ENCODE data around the gene XAGE3. TPM values are rescaled to one million over a fixed set of nuclear protein-coding genes. Genes with fewer than 3 reads are reported as not detected.
A peak's percentile ranks its signal among the peaks of the same experiment; 100 is the strongest.
"Not testable (repeated sequence)": the region's sequence is repeated elsewhere in the genome, so short reads cannot be mapped to it uniquely, and the experiment has no call there.

XAGE3 gene
- total RNA-seq: not detected

- Histone ChIP-seq H3K27me3 (no peaks in the 10 kb centered on the region), H3K36me3 (no peaks in the 10 kb centered on the region), H3K4me1 (no peaks in the 10 kb centered on the region), H3K9me3 (no peaks in the 10 kb centered on the region), H3K4me3 (no peak within 1 kb of the TSS), H3K27ac (no peak within 1 kb of the TSS)
- DNase-seq (peak in 1 of 2 donors; percentile 22), ATAC-seq (ENCODE audit: low FRiP score in 2 of 2) (peak in 1 of 2 donors; percentile 51)
- 81 to 94% methylated on average over 25 to 35 of the region's 35 CpGs for WGBS, 2 donors
- TF ChIP-seq POLR2AphosphoS5 (IDR thresholded peaks at IDR 0.05): no peak
- no peak for TF ChIP-seq EP300 (IDR thresholded peaks at IDR 0.05)
- no peak for TF ChIP-seq POLR2A (IDR thresholded peaks at IDR 0.05)
- no peak for TF ChIP-seq CTCF (IDR thresholded peaks at IDR 0.05)
These were observed at the start of gene XAGE3 for GRCh38 chrX:52867610-52868348. XAGE3 (minus strand) TSS chrX:52868083; CDS start chrX:52867133, 950 bp downstream.

GRCh38 chrX:52914704-52915103 is 46.8 kb upstream of the XAGE3 start:
- not testable (repeated sequence) for ATAC-seq (ENCODE audit: low FRiP score in 2 of 2); H3K9me3 ChIP-seq; DNase-seq; H3K27ac ChIP-seq; H3K27me3 ChIP-seq; H3K4me3 ChIP-seq; H3K4me1 ChIP-seq; H3K36me3 ChIP-seq
- no CpG with 5 or more reads among the region's 3 CpGs for WGBS, 2 donors

GRCh38 chrX:52913681-52914080 is 45.8 kb upstream of the XAGE3 start:
- WGBS, 2 donors: no CpG with 5 or more reads among the region's 9 CpGs
- H3K27ac ChIP-seq; H3K4me3 ChIP-seq; H3K36me3 ChIP-seq; H3K4me1 ChIP-seq; ATAC-seq (ENCODE audit: low FRiP score in 2 of 2); DNase-seq; H3K9me3 ChIP-seq; H3K27me3 ChIP-seq: not testable (repeated sequence)

GRCh38 chrX:52909313-52909969 is 41.6 kb upstream of the XAGE3 start:
- no CpG with 5 or more reads among the region's 12 CpGs for WGBS, 2 donors
- H3K27me3 ChIP-seq, H3K9me3 ChIP-seq, H3K4me3 ChIP-seq, H3K27ac ChIP-seq, H3K36me3 ChIP-seq, DNase-seq, H3K4me1 ChIP-seq: not testable (repeated sequence)
- peak in 1 of 2 donors; percentile 55 for ATAC-seq (ENCODE audit: low FRiP score in 2 of 2)

- not testable (repeated sequence) for H3K9me3 ChIP-seq; ATAC-seq (ENCODE audit: low FRiP score in 2 of 2); H3K27ac ChIP-seq; H3K4me3 ChIP-seq; H3K36me3 ChIP-seq; H3K4me1 ChIP-seq; H3K27me3 ChIP-seq; DNase-seq
- WGBS, 2 donors: no CpG with 5 or more reads among the region's 17 CpGs
These were observed 40.0 kb upstream of the XAGE3 start for GRCh38 chrX:52907900-52908299.

- H3K4me1 ChIP-seq; H3K27ac ChIP-seq; DNase-seq; H3K27me3 ChIP-seq; H3K36me3 ChIP-seq; H3K4me3 ChIP-seq; H3K9me3 ChIP-seq; ATAC-seq (ENCODE audit: low FRiP score in 2 of 2): not testable (repeated sequence)
- no CpG with 5 or more reads among the region's 17 CpGs for WGBS, 2 donors
These were observed 39.3 kb upstream of the XAGE3 start for GRCh38 chrX:52907137-52907536.

- H3K27ac ChIP-seq; DNase-seq; H3K27me3 ChIP-seq; H3K4me3 ChIP-seq; H3K4me1 ChIP-seq; H3K36me3 ChIP-seq; H3K9me3 ChIP-seq; ATAC-seq (ENCODE audit: low FRiP score in 2 of 2): not testable (repeated sequence)
- WGBS, 2 donors: no CpG with 5 or more reads among the region's 4 CpGs
These were observed 38.2 kb upstream of the XAGE3 start for GRCh38 chrX:52906072-52906471.

GRCh38 chrX:52905531-52905930 is 37.6 kb upstream of the XAGE3 start:
- WGBS, 2 donors: no CpG with 5 or more reads among the region's 10 CpGs
- H3K9me3 ChIP-seq; DNase-seq; H3K27me3 ChIP-seq; ATAC-seq (ENCODE audit: low FRiP score in 2 of 2); H3K36me3 ChIP-seq; H3K27ac ChIP-seq; H3K4me1 ChIP-seq; H3K4me3 ChIP-seq: not testable (repeated sequence)

GRCh38 chrX:52896855-52897709 is 29.2 kb upstream of the XAGE3 start, which contains the start of gene FAM156B:
FAM156B (plus strand) TSS chrX:52897330; CDS start chrX:52907226, 9,896 bp downstream.
- WGBS, 2 donors: no CpG with 5 or more reads among the region's 92 CpGs
- not testable (repeated sequence) for DNase-seq, H3K27me3 ChIP-seq

GRCh38 chrX:52896438-52896837 is 28.6 kb upstream of the XAGE3 start:
- H3K27ac ChIP-seq; H3K27me3 ChIP-seq; H3K9me3 ChIP-seq; DNase-seq; ATAC-seq (ENCODE audit: low FRiP score in 2 of 2); H3K36me3 ChIP-seq; H3K4me3 ChIP-seq; H3K4me1 ChIP-seq: not testable (repeated sequence)
- WGBS, 2 donors: no CpG with 5 or more reads among the region's 8 CpGs

More at GRCh38 chrX:52896855-52897709, 29.2 kb upstream of the XAGE3 start, which contains the start of gene FAM156B:
- not testable (repeated sequence) for H3K4me3 ChIP-seq, H3K27ac ChIP-seq, H3K9me3 ChIP-seq, H3K36me3 ChIP-seq, H3K4me1 ChIP-seq
- peak; percentile 93 to 97 for ATAC-seq (ENCODE audit: low FRiP score in 2 of 2)

- not testable (repeated sequence) for H3K9me3 ChIP-seq; H3K27ac ChIP-seq; H3K27me3 ChIP-seq; H3K36me3 ChIP-seq; H3K4me1 ChIP-seq; ATAC-seq (ENCODE audit: low FRiP score in 2 of 2); DNase-seq; H3K4me3 ChIP-seq
- no CpG with 5 or more reads among the region's 9 CpGs for WGBS, 2 donors
These were observed 20.2 kb upstream of the XAGE3 start for GRCh38 chrX:52888090-52888489.
